GM18507 (cell line): ENCODE results near the gene SMIM34.
"Not testable (repeated sequence)": the region's sequence is repeated elsewhere in the genome, so short reads cannot be mapped to it uniquely, and the experiment has no call there.

Experiments used
- DNase-seq: peaks from one replicate; pipeline ENCODE4 v3.0.0; 2011; ENCODE audit warnings: low read depth; ENCODE audit not compliant: insufficient read length; ENCODE audit errors: extremely low spot score
- FAIRE-seq: peaks from 2 replicates; lab custom pipeline; 2011; peaks lifted over from hg19 to GRCh38; lab: Jason Lieb, UNC

SMIM34 gene

GRCh38 chr21:34423805-34424204, at the start of gene SMIM34:
Gene SMIM34 (minus strand): TSS chr21:34423951. CDS start chr21:34423839, 112 bp downstream.
- FAIRE-seq, DNase-seq: not testable (repeated sequence)

- DNase-seq, result not testable (repeated sequence)
These were observed 43.6 kb upstream of the SMIM34 start for GRCh38 chr21:34467333-34467732.

GRCh38 chr21:34459426-34459825, 35.7 kb upstream of the SMIM34 start:
- not testable (repeated sequence) for DNase-seq, FAIRE-seq

More at GRCh38 chr21:34467333-34467732, 43.6 kb upstream of the SMIM34 start:
- FAIRE-seq, result not testable (repeated sequence)

- not testable (repeated sequence) for FAIRE-seq, DNase-seq
These were observed 34.5 kb upstream of the SMIM34 start for GRCh38 chr21:34458266-34458665.

DNA sequence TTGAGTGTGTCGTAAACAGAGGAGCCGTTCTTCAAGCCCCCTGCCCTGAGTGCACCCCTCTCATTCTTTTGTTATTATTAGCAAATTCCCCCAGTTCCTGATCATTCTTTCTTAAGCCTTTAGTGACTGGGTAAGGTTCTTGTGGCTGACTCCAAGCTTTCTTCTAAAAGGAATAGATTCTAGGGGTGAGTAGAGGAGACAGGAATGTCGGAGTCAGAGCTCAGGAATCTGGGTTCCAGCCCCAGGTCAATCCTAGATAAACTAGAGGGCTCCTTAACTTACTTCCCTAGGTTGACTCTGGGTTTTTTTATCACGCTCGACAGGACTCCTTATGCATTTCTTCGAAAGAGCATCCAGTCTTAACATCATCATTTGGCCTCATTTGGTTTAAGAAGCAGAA, 32.4 kb upstream of the SMIM34 start:
- not testable (repeated sequence) for FAIRE-seq, DNase-seq

- not testable (repeated sequence) for DNase-seq, FAIRE-seq
These were observed 31.9 kb upstream of the SMIM34 start for GRCh38 chr21:34455628-34456027.

GRCh38 chr21:34447018-34447417, 23.3 kb upstream of the SMIM34 start:
- not testable (repeated sequence) for DNase-seq, FAIRE-seq

GRCh38 chr21:34443486-34443885, 19.7 kb upstream of the SMIM34 start:
- not testable (repeated sequence) for DNase-seq
- peak; percentile 84 for FAIRE-seq

GRCh38 chr21:34429710-34430109, 6.0 kb upstream of the SMIM34 start:
- not testable (repeated sequence) for DNase-seq
- FAIRE-seq, result peak; percentile 21

DNA sequence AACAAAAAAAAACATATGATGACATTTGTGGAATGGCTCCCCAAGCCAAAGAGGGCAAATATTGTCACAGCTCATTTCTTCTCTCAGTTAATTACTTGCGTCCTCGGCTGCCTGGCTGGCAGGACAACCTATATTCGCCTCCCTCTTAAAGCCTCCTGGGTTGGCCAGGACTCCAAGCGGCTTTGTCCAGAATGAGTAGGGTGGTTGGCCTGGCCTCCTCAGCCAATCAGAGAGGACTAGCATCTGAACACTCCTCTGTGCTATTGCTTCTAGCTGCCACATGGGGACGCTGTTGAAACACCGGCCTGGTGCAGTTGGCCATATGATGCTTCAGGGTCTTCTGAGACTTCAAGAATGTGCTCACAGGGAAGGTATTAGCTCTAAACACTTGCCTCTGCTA, 4.7 kb upstream of the SMIM34 start:
- FAIRE-seq, DNase-seq: not testable (repeated sequence)

DNA sequence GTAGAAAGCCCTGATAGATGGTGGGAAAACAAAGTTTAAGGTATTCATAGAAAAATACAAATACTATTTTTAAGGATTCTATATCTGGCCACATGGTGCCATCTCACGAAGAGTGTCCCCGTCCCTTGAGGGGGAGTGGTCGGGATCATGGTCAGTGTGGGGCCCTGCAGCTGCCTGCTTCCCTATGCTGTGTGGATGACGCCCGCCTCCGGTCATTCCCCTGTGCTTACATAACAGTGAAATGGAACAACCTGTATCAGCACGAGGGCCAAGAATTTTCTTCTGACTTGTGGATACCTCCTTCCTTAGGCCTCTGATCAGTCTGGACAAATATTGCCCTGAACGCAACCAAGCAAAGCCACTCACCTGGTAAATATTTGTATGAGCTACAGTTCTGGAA, 3.6 kb upstream of the SMIM34 start:
- DNase-seq, FAIRE-seq: not testable (repeated sequence)

- not testable (repeated sequence) for FAIRE-seq, DNase-seq
These were observed 6.2 kb downstream of the SMIM34 start for GRCh38 chr21:34417448-34418077.

GRCh38 chr21:34407294-34407693, 16.5 kb downstream of the SMIM34 start:
- not testable (repeated sequence) for DNase-seq, FAIRE-seq

DNA sequence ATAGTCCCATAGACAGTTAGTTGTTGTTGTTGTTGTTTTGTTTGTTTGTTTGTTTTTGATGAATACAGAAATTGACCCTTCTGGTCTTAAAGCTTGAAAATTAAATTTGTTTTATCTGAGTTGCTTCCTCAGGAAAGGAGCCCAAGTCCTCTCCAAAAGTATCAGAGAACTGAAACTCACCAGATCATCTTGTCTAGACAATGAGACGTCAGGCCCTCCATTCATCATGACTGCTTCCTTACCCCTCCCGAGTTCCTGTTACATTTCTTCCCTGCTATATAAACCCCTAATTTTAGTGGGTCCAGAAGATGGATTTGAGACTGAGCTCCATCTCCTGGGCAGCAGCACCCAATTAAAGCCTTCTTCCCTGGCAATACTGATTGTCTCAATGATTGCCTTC, 17.1 kb downstream of the SMIM34 start:
- not testable (repeated sequence) for FAIRE-seq, DNase-seq

GRCh38 chr21:34406102-34406501, 17.6 kb downstream of the SMIM34 start:
- not testable (repeated sequence) for DNase-seq, FAIRE-seq

DNA sequence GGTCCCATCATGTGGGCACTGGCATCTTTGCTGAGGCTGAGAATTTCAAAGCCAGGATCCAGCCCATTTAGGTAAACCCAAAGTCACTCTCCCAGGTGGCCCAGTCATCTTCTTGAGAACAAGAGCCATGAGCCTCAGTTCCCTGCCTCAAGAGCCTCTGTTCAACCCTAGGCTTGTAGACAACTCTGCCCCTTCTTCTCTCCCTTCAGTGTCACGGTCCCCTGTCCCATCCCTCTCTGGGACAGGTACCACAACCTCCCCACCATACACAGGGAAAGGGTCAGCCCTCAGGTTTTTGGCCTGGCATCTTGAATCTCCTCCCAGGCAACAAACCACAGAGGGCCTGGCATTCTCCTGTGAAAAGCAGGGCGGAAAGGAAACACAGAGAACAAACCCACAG, 18.1 kb downstream of the SMIM34 start:
- not testable (repeated sequence) for DNase-seq, FAIRE-seq

DNA sequence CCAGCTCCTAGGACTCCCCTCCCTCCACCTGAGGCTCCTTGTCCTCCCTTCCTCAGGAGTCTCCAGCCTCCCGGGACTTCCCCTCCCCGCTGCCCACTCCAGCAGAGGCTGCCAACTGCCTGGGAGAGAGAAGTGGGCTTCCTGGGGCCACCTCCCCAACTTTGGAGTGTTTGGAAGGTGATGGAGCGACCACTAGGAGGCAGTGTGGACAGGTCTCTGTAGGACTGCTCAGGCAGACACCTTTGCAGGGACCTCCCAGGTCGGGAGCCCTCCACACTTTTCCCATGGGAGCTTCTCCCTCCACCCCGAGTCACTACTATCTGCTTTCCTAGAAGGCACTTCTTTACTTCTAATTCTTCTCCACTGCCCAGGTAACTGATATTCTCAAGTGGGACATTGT, 19.0 kb downstream of the SMIM34 start:
- FAIRE-seq, DNase-seq: not testable (repeated sequence)

GRCh38 chr21:34400522-34400921, 23.2 kb downstream of the SMIM34 start:
- not testable (repeated sequence) for DNase-seq, FAIRE-seq

DNA sequence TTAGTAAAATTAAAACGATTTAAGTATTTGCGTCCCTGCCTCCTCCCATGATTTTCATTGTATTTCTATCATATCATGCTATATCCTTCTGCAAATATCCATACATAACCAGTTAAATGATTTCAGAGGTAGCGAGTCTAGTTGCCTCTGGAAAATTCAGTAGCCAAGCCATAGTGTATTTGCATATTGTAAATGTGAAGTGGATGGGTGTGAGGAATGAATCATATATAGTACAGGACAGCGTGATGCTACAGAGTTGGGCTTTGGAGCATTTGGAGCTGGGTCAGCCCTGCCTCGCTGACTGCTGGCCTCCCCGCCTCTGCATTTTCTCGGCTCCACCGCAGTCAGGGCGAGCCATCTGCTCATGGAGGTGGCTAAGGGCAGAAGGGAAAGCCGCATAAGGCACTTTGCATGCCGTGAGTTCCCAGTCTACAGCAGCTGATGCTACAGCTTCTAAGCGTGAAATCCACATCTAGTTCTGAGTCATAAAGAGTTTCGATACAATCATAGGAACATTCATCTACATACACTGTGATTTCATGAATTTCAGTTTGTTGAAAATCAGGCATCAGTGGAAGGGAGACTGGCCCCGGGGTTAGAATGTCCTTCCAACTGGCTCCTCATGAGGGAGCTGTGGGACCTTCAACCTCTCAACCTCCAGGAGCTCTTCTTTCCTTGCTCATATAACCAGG, 39.9 kb downstream of the SMIM34 start:
- FAIRE-seq, result peak; percentile 94
- DNase-seq, result not testable (repeated sequence)

GRCh38 chr21:34383138-34383537, 40.6 kb downstream of the SMIM34 start:
- DNase-seq, FAIRE-seq: not testable (repeated sequence)
